GM12878 (cell line): ENCODE measurements around the gene MAP2K1. TPM values are rescaled to one million over a fixed set of nuclear protein-coding genes. Genes with fewer than 3 reads are reported as not detected.

ENCODE experiments used
- ATAC-seq: fragments of 200-7000 bp; cut with Tn5 transposase; 3 replicates; pipeline ENCODE4 v1.9.1; 2020; ENCODE audit warnings: mild to moderate bottlenecking, moderate library complexity
- BruUV-seq: library from RNA; stranded (reverse); fragments of 400-500 nt; replicated peaks from 2 replicates; lab custom pipeline; 2021; lab: Mats Ljungman, UMichigan
- CTCF ChIA-PET: fragments of 300-600 bp; sonication (Branson Sonifier 250); formaldehyde crosslinking; extraction: SDS; loops from one replicate; lab custom pipeline; 2021; ENCODE audit warnings: inconsistent platforms; lab: Yijun Ruan, JAX
- POLR2A ChIA-PET: fragments of 350-600 bp; formaldehyde crosslinking; extraction: SDS; loops from one replicate; lab custom pipeline; 2021; ENCODE audit warnings: inconsistent platforms; lab: Charles Lee
- RAD21 ChIA-PET: fragments of 300-600 bp; sonication (Branson Sonifier 250); formaldehyde crosslinking; loops from one replicate; lab custom pipeline; 2023; ENCODE audit warnings: antibody characterized with exemption; ENCODE audit not compliant: unreplicated experiment; lab: Charles Lee
- SMC1A ChIA-PET: fragments of 300-600 bp; sonication (Branson Sonifier 250); formaldehyde crosslinking; loops from one replicate; lab custom pipeline; 2023; ENCODE audit not compliant: unreplicated experiment, uncharacterized antibody; lab: Charles Lee
- DNase-seq: peaks from one replicate; pipeline ENCODE4 v3.0.0-alpha.2; 2011; ENCODE audit warnings: low read depth, low spot score
- FAIRE-seq: peaks from 3 replicates; lab custom pipeline; 2011; peaks lifted over from hg19 to GRCh38; lab: Jason Lieb, UNC
- H2AFZ ChIP-seq: 2 replicates; pipeline ENCODE4 v1.6.0; 2011; ENCODE audit warnings: low read depth, low read length, control low read depth; ENCODE audit not compliant: control insufficient read depth
- H3K27ac ChIP-seq: 2 replicates; pipeline ENCODE4 v1.5.1; 2011; ENCODE audit warnings: control low read depth; ENCODE audit not compliant: control insufficient read depth, insufficient read depth
- H3K27me3 ChIP-seq, 2 experiments: replicated peaks in 1 of 2; 2 replicates each; pipeline versions ENCODE4 v1.6.0 to v1.6.1; 2011; ENCODE audit warnings: low read length in 1 of 2; ENCODE audit not compliant: control insufficient read depth in 2 of 2, insufficient read depth in 2 of 2
- H3K36me3 ChIP-seq, 2 experiments: 2 replicates each; pipeline ENCODE4 v1.5.1; 2011; ENCODE audit warnings: low read length in 1 of 2; ENCODE audit not compliant: control insufficient read depth in 2 of 2, insufficient read depth in 2 of 2
- H3K4me1 ChIP-seq: 2 replicates; pipeline ENCODE4 v1.6.1; 2011; ENCODE audit warnings: mild to moderate bottlenecking, low read length, moderate library complexity, mixed read lengths; ENCODE audit not compliant: control insufficient read depth, insufficient read depth
- H3K4me2 ChIP-seq: 2 replicates; pipeline ENCODE4 v1.6.0; 2011; ENCODE audit warnings: control low read depth; ENCODE audit not compliant: control insufficient read depth, insufficient read depth
- H3K4me3 ChIP-seq: fragments of 200-600 bp; sonication (generic); 2 replicates; pipeline ENCODE4 v1.5.1; 2016
- H3K79me2 ChIP-seq: 2 replicates; pipeline ENCODE4 v1.6.0; 2011; ENCODE audit warnings: low read length; ENCODE audit not compliant: control insufficient read depth, insufficient read depth
- H3K9ac ChIP-seq: 2 replicates; pipeline ENCODE4 v1.8.0; 2011; ENCODE audit warnings: low read length, control low read depth, mixed read lengths; ENCODE audit not compliant: control insufficient read depth, insufficient read depth
- H3K9me3 ChIP-seq: replicated peaks from 3 replicates; pipeline ENCODE4 v1.5.1; 2011; ENCODE audit warnings: mild to moderate bottlenecking, low read length; ENCODE audit not compliant: control insufficient read depth, insufficient read depth
- H4K20me1 ChIP-seq: 2 replicates; pipeline ENCODE4 v1.6.0; 2011; ENCODE audit not compliant: control insufficient read depth, insufficient read depth
- EED ChIP-seq: sonication (generic); IDR thresholded peaks from 2 replicates; pipeline ENCODE4 v1.6.1; 2016; ENCODE audit warnings: antibody characterized with exemption, low read depth
- MEF2B ChIP-seq: fragments of 450-650 bp; IDR thresholded peaks from 2 replicates; pipeline ENCODE4 v1.6.1; 2018; ENCODE audit warnings: mild to moderate bottlenecking, moderate library complexity; ENCODE audit not compliant: partially characterized antibody, poor library complexity, severe bottlenecking
- NFIC ChIP-seq: IDR thresholded peaks from 2 replicates; pipeline ENCODE4 v1.6.1; 2012; ENCODE audit warnings: low read depth, mild to moderate bottlenecking, inconsistent platforms, low read length, moderate library complexity
- SPI1 ChIP-seq: IDR thresholded peaks from 2 replicates; pipeline ENCODE4 v1.6.1; 2011; ENCODE audit warnings: low read depth, mild to moderate bottlenecking, low read length, moderate library complexity, borderline replicate concordance; ENCODE audit not compliant: insufficient read depth
- WRNIP1 ChIP-seq: IDR thresholded peaks from 2 replicates; pipeline ENCODE4 v1.6.1; 2011; ENCODE audit warnings: low read depth, low read length, improper control_type of control experiment, borderline replicate concordance
- ZNF384 ChIP-seq: IDR thresholded peaks from 2 replicates; pipeline ENCODE4 v1.6.1; 2012; ENCODE audit warnings: low read depth, mild to moderate bottlenecking, low read length, improper control_type of control experiment, borderline replicate concordance
- ZNF687 ChIP-seq: fragments of 450-650 bp; IDR thresholded peaks from 2 replicates; pipeline ENCODE4 v1.6.1; 2017; ENCODE audit warnings: mild to moderate bottlenecking, moderate library complexity
- WGBS: methylation state at CpG from one replicate; pipeline ENCODE4 v1.1.6; 2016; ENCODE audit warnings: low lambda C conversion rate; ENCODE audit not compliant: insufficient replicate concordance, insufficient coverage; ENCODE audit errors: missing lambda C conversion rate; 5-methylcytosine and 5-hydroxymethylcytosine counted together
- in situ Hi-C: fragments of 300-500 bp; cut with MboI; formaldehyde crosslinking; loops from 9 replicates; pipeline ENCODE4 v1.14.3; 2018; ENCODE audit warnings: mixed read lengths
- intact Hi-C: fragments of 100-400 bp; cut with micrococcal nuclease; formaldehyde crosslinking; loops from one replicate; pipeline ENCODE4 v1.14.2; 2022; ENCODE audit not compliant: unreplicated experiment
- polyA plus RNA-seq, 11 experiments: library from polyadenylated mRNA; depleted of rRNA in 4 of 11; unstranded in 6 of 11; stranded (reverse) in 5 of 11; fragments of >200 nt; fragmentation: Nextera tagmentation in 4 of 11; fragmentation: Illumina TruSeq in 1 of 11; extraction: Ambion mirVana in 4 of 11; extraction: Trizol in 1 of 11; gene quantifications; 1 replicate in 1 of 11; 2 replicates in 10 of 11; pipeline versions ENCODE4 v1.2.1 to v1.2.3, GENCODE V29; 2011 to 2016; ENCODE audit warnings: inconsistent platforms in 2 of 11, missing spikeins in 2 of 11, low read depth in 1 of 11
- total RNA-seq, 4 experiments: library from RNA; depleted of rRNA in 3 of 4; stranded (reverse); fragments of >200 nt in 3 of 4; fragmentation: Illumina TruSeq in 1 of 4; extraction: Trizol in 1 of 4; gene quantifications; 2 replicates each; pipeline versions ENCODE4 v1.2.1 to v1.2.3, GENCODE V29; 2013 to 2021

MAP2K1 gene
- total and polyA plus RNA-seq, 10 of the 15 experiments (the other 5 are each of a cell fraction or from before 2014, with no cell fraction given), result 11.2 to 112 (median 56.6) TPM

GRCh38 chr15:66494262-66494661, 107.5 kb downstream of the MAP2K1 start (continued):
- TF ChIP-seq NFIC, result no peak
- no peak for TF ChIP-seq ZNF687
- no peak for TF ChIP-seq EED
- no peak for TF ChIP-seq WRNIP1
- TF ChIP-seq MEF2B, result no peak

GRCh38 chr15:66496951-66497501, 110.3 kb downstream of the MAP2K1 start:
- Histone ChIP-seq H3K36me3 (peaks cover 7 to 36% of the 10 kb centered on the region in 2 experiments), H3K27ac (peak overlapping the region; percentile 80), H3K9me3 (no peaks in the 10 kb centered on the region), H4K20me1 (peaks cover 3% of the 10 kb centered on the region; the same call in 1 of the 2 replicates), H3K4me2 (peak overlapping the region; percentile 85), H3K27me3 (no peaks in the 10 kb centered on the region), H3K4me3 (peak overlapping the region; percentile 87), H3K79me2 (peaks cover 34% of the 10 kb centered on the region), H2AFZ (peak overlapping the region; percentile 61), H3K9ac (peak overlapping the region; percentile 85), H3K4me1 (peaks cover 4% of the 10 kb centered on the region; the same call in 1 of the 2 replicates)
- intact Hi-C loops, result loop anchor here (1.0 to 5.0 kb wide), 3 partner anchors 111 to 205 kb away; partner anchors contain the start of genes DIS3L, MAP2K1 and TIPIN
- ATAC-seq (peak; percentile 20), FAIRE-seq (no peak), DNase-seq (no peak)
- no TSS peak for BruUV-seq
- ChIA-PET SMC1A (interaction anchor here (0.6 to 6.2 kb wide), 15 partner anchors 22 to 238 kb away, joined by 3 to 51 read pairs (median 5); partner anchors contain the start of gene MAP2K1), CTCF (interaction anchor here (0.5 to 5.2 kb wide), 27 partner anchors 10 to 581 kb away, joined by 3 to 103 read pairs (median 5); partner anchors contain the start of genes DIS3L and MAP2K1), RAD21 (interaction anchor here (0.9 to 3.2 kb wide), 16 partner anchors 11 to 365 kb away, joined by 3 to 65 read pairs (median 4); partner anchors contain the start of genes DIS3L and MAP2K1), POLR2A (interaction anchor here (1.2 to 4.0 kb wide), 4 partner anchors 9 to 110 kb away, joined by 3 to 26 read pairs (median 8); partner anchors contain the start of gene MAP2K1)
- 25% methylated on average over 16 of the region's 17 CpGs for WGBS
- in situ Hi-C loops, result no loop called here
- TF ChIP-seq ZNF384 (no peak), SPI1 (peak; percentile 46; the same call in 1 of the 2 replicates)
